Hepatocyte (in vitro differentiated cells): ENCODE results near the gene PRR36.

ENCODE experiments used
- EZH2 ChIP-seq: fragments of 200-600 bp; sonication (generic); IDR thresholded peaks from 2 replicates; pipeline ENCODE4 v1.6.1; 2016; ENCODE audit warnings: antibody characterized with exemption, mild to moderate bottlenecking, borderline replicate concordance
- EZH2phosphoT487 ChIP-seq: fragments of 200-600 bp; sonication (generic); IDR thresholded peaks from one replicate; pipeline ENCODE4 v1.6.1; 2018; ENCODE audit warnings: antibody characterized with exemption, mild to moderate bottlenecking, low read depth, moderate library complexity; ENCODE audit not compliant: unreplicated experiment, severe bottlenecking
- TF ChIP-seq, protein P1 (sequence below): fragments of 200-600 bp; sonication (generic); IDR thresholded peaks from 2 replicates; pipeline ENCODE4 v1.5.1; 2016; ENCODE audit warnings: antibody characterized with exemption, mild to moderate bottlenecking; ENCODE audit not compliant: poor library complexity

DNA sequence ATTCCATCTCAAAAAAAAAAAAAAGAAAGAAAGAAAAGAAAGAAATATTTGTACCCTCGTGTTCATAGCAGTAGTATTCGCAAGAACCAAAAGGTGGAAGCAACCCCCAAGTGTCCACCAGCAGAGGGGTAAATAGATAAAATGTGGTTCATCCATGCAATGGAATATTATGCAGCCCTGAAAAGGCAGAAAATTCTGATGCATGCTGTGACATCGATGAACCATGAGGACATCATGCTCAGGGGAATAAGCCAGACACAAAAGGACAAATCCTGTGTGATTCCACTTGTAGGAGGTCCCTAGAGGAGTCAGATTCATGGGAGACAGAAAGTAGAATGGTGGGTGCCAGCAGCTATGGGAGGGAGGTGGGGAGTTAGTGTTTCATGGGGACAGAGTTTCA lies 7.7 kb upstream of the PRR36 start:
- TF ChIP-seq, protein P1, sequence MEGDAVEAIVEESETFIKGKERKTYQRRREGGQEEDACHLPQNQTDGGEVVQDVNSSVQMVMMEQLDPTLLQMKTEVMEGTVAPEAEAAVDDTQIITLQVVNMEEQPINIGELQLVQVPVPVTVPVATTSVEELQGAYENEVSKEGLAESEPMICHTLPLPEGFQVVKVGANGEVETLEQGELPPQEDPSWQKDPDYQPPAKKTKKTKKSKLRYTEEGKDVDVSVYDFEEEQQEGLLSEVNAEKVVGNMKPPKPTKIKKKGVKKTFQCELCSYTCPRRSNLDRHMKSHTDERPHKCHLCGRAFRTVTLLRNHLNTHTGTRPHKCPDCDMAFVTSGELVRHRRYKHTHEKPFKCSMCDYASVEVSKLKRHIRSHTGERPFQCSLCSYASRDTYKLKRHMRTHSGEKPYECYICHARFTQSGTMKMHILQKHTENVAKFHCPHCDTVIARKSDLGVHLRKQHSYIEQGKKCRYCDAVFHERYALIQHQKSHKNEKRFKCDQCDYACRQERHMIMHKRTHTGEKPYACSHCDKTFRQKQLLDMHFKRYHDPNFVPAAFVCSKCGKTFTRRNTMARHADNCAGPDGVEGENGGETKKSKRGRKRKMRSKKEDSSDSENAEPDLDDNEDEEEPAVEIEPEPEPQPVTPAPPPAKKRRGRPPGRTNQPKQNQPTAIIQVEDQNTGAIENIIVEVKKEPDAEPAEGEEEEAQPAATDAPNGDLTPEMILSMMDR, result no peak
- TF ChIP-seq EZH2 (no peak), EZH2phosphoT487 (no peak)
